Thoracic aorta (tissue), 2 donors: ENCODE data around the gene GSTT2B. TPM values are rescaled to one million over a fixed set of nuclear protein-coding genes. Genes with fewer than 3 reads are reported as not detected.
A peak's percentile ranks its signal among the peaks of the same experiment; 100 is the strongest.
"Not testable (repeated sequence)": the region's sequence is repeated elsewhere in the genome, so short reads cannot be mapped to it uniquely, and the experiment has no call there.

ENCODE experiments used
- ATAC-seq: fragments of 150-250 bp; one replicate; pipeline ENCODE4 v1.8.0; 2017; ENCODE audit warnings: low read depth; ENCODE audit not compliant: insufficient number of reproducible peaks, low FRiP score
- DNase-seq: peaks from one replicate; pipeline ENCODE4 v3.0.0-alpha.2; 2020; ENCODE audit warnings: low spot score
- H3K27ac ChIP-seq, 2 donors: fragments of 200-600 bp; sonication (generic); 1 replicate in 1 of 2; 2 replicates in 1 of 2; pipeline ENCODE4 v1.5.1; 2016; ENCODE audit warnings: mild to moderate bottlenecking in 2 of 2, moderate library complexity in 2 of 2
- H3K27me3 ChIP-seq: fragments of 200-600 bp; sonication (generic); replicated peaks from 2 replicates; pipeline ENCODE4 v1.6.0; 2016; ENCODE audit warnings: mild to moderate bottlenecking; ENCODE audit not compliant: insufficient read depth
- H3K36me3 ChIP-seq: fragments of 200-600 bp; sonication (generic); one replicate; pipeline ENCODE4 v1.5.1; 2016
- H3K4me1 ChIP-seq, 2 donors: fragments of 200-600 bp; sonication (generic); 1 replicate in 1 of 2; 2 replicates in 1 of 2; pipeline versions ENCODE4 v1.5.1 to v1.6.0; 2016; ENCODE audit warnings: low read depth in 2 of 2, mild to moderate bottlenecking in 1 of 2; ENCODE audit not compliant: control insufficient read depth in 1 of 2
- H3K4me3 ChIP-seq: fragments of 200-600 bp; sonication (generic); 2 replicates; pipeline ENCODE4 v1.5.1; 2016; ENCODE audit warnings: mild to moderate bottlenecking
- H3K9me3 ChIP-seq: fragments of 200-600 bp; sonication (generic); 2 replicates; pipeline ENCODE4 v1.5.1; 2016
- CTCF ChIP-seq: fragments of 200-600 bp; sonication (generic); IDR thresholded peaks from one replicate; pipeline ENCODE4 v1.5.1; 2019; ENCODE audit warnings: antibody characterized with exemption
- total RNA-seq, 2 donors: library from RNA; depleted of rRNA; stranded (reverse); fragments of >200 nt; gene quantifications; one replicate each; pipeline versions ENCODE4 v1.1.0 to v1.2.3, GENCODE V29; 2016

The GSTT2B gene
- total RNA-seq, 2 donors from 2014 or later, result 3.6 TPM; not detected in 1

GRCh38 chr22:23938328-23939016 lies 22.5 kb downstream of the GSTT2B start:
- H3K27ac ChIP-seq, result no peak overlapping the region
- DNase-seq, result no peak
- H3K36me3 ChIP-seq, result no peaks in the 10 kb centered on the region
- H3K4me3 ChIP-seq, result no peak overlapping the region
- ATAC-seq, result no peak
- H3K27me3 ChIP-seq, result no peaks in the 10 kb centered on the region
- no peak for TF ChIP-seq CTCF
- no peaks in the 10 kb centered on the region for H3K4me1 ChIP-seq
- H3K9me3 ChIP-seq, result no peaks in the 10 kb centered on the region

DNA sequence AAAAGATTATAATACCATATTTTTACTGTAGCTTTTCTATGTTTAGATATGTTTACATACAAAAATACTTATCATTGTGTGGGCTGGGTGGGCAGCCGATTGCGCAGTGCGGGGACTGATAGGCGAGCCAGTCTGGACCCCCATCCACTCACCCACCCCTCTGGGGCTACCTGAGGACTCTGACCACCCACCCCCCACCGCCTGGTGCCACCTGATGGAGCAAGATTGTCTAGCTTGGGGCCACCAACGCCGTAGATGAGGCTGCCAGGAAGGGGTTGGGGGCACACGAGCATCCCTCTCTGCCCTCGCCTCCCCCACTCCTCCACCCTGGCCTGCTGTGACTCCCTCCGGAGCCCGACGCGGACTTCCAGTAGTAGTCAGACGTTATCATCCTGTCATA lies 34.4 kb downstream of the GSTT2B start:
- H3K9me3 ChIP-seq, result peaks cover 5% of the 10 kb centered on the region
- H3K4me3 ChIP-seq, result no peak overlapping the region
- ATAC-seq (no peak), DNase-seq (no peak)
- TF ChIP-seq CTCF, result no peak
- no peaks in the 10 kb centered on the region for H3K4me1 ChIP-seq
- no peak overlapping the region for H3K27ac ChIP-seq
- no peaks in the 10 kb centered on the region for H3K27me3 ChIP-seq
- no peaks in the 10 kb centered on the region for H3K36me3 ChIP-seq

DNA sequence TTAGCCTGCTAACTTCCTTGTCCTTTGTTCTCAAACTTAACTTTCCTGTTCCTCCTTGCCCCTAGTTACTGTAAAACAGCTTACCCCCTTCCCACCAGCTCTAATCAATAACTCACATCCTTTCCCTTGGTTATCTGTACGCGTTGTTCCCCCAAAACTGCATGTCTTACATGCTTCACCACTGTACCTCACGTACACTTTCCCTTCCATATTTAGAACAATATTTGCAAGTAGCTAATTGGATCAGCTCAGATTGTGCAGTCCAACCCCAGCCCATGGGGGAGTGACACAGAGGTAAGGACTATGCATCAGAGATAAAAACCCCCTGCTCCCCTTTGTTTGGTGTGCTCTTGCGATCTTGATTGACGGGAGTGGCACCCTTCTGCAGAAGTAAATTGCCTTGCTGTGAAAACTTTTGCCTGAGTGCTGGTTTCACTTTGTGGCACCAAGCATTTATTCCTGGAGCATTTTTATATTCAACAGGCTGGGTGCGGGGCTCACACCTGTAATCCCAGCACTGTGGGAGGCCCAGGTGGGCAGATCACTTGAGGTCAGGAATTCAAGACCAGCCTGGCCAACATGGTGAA lies 35.9 kb downstream of the GSTT2B start:
- no peak for TF ChIP-seq CTCF
- Histone ChIP-seq H3K9me3 (peaks cover 5% of the 10 kb centered on the region), H3K27ac (no peak overlapping the region), H3K4me1 (peaks cover 1 to 2% of the 10 kb centered on the region in 2 donors), H3K4me3 (no peak overlapping the region), H3K36me3 (no peaks in the 10 kb centered on the region), H3K27me3 (no peaks in the 10 kb centered on the region)
- DNase-seq, result no peak
- ATAC-seq, result no peak

GRCh38 chr22:23922921-23923320 lies 38.1 kb downstream of the GSTT2B start:
- DNase-seq, result no peak
- peaks cover 5% of the 10 kb centered on the region for H3K9me3 ChIP-seq
- peaks cover 7 to 8% of the 10 kb centered on the region in 2 donors for H3K4me1 ChIP-seq
- no peak overlapping the region for H3K4me3 ChIP-seq
- H3K27me3 ChIP-seq, result no peaks in the 10 kb centered on the region
- H3K27ac ChIP-seq, result no peak overlapping the region
- ATAC-seq, result no peak
- H3K36me3 ChIP-seq, result no peaks in the 10 kb centered on the region
- TF ChIP-seq CTCF, result no peak

DNA sequence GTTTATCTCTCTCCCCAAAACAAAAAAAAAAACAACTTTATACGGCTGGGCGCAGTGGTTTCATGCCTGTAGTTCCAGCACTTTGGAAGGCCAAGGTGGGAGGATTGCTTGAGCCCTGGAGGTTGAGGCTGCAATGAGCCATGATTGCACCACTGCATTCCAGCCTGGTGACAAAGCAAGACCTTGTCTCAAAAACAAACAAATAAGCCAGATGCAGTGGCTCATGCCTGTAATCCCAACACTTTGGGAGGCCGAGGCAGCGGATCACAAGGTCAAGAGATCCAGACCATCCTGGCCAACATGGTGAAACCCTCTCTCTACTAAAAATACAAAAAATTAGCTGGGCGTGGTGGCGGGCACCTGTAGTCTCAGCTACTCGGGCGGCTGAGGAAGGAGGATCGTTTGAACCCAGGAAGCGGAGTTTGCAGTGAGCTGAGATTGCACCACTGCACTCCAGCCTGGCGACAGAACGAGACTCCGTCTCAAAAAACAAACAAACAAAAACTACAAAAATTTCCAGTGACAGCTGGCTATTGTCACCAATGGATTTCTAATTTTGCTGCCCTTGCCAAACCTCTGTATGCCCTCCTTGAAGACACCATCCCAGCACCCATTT lies 39.3 kb downstream of the GSTT2B start:
- ATAC-seq, H3K9me3 ChIP-seq, H3K27ac ChIP-seq, DNase-seq, H3K4me3 ChIP-seq, H3K36me3 ChIP-seq, H3K27me3 ChIP-seq, H3K4me1 ChIP-seq: not testable (repeated sequence)

DNA sequence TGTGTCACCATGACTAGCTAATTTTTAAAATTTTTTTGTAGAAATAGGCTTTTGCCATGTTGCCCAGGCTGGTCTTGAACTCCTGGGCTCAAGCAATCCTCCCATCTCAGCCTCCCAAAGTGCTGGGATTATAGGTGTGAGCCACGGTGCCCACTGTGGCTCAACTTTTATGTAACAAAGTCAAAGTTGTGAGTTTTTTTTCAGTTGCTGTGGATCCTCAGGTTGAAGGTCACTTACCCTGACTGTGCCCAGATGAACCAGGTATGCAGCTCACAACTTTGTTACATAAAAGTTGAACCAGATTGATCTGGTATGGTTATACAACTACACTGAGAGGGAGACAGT lies 40.8 kb downstream of the GSTT2B start:
- peak overlapping the region; percentile 69 to 74 for H3K27ac ChIP-seq
- not testable (repeated sequence) for H3K27me3 ChIP-seq, H3K4me1 ChIP-seq, DNase-seq, H3K4me3 ChIP-seq, H3K9me3 ChIP-seq, H3K36me3 ChIP-seq, ATAC-seq
